RPMI8226 (cell line): ENCODE data around the gene MFAP4.

Experiments used
- DNase-seq: peaks from one replicate; pipeline ENCODE4 v3.0.0-alpha.2; 2015

The MFAP4 gene

GRCh38 chr17:19386974-19387920 lies at the start of gene MFAP4:
Gene MFAP4, minus strand, starts transcription at chr17:19387190. Its CDS starts 35 bp downstream, at chr17:19387155.
- DNase-seq: no peak

- no peak for DNase-seq
These were observed 46.8 kb upstream of the MFAP4 start for GRCh38 chr17:19433727-19434340.

GRCh38 chr17:19433255-19433654 lies 46.3 kb upstream of the MFAP4 start:
- no peak for DNase-seq

- DNase-seq: no peak
These were observed 44.7 kb upstream of the MFAP4 start for GRCh38 chr17:19431691-19432090.

- no peak for DNase-seq
These were observed 39.6 kb upstream of the MFAP4 start for GRCh38 chr17:19426631-19427030.

GRCh38 chr17:19424934-19425868 lies 38.2 kb upstream of the MFAP4 start:
- DNase-seq: no peak

GRCh38 chr17:19421926-19422325 lies 34.9 kb upstream of the MFAP4 start:
- DNase-seq: no peak

- DNase-seq: no peak
These were observed 34.2 kb upstream of the MFAP4 start for GRCh38 chr17:19421219-19421618.

GRCh38 chr17:19418251-19418992 lies 31.4 kb upstream of the MFAP4 start:
- peak; percentile 55 for DNase-seq

- DNase-seq: no peak
These were observed 30.6 kb upstream of the MFAP4 start for GRCh38 chr17:19417611-19418010.

- no peak for DNase-seq
These were observed 29.1 kb upstream of the MFAP4 start for GRCh38 chr17:19415806-19416775.

- DNase-seq: no peak
These were observed 28.3 kb upstream of the MFAP4 start for GRCh38 chr17:19415311-19415710.

GRCh38 chr17:19414396-19415280 lies 27.6 kb upstream of the MFAP4 start:
- no peak for DNase-seq

- DNase-seq: no peak
These were observed 26.8 kb upstream of the MFAP4 start for GRCh38 chr17:19413761-19414160.

GRCh38 chr17:19412984-19413383 lies 26.0 kb upstream of the MFAP4 start:
- no peak for DNase-seq

- no peak for DNase-seq
These were observed 25.5 kb upstream of the MFAP4 start for GRCh38 chr17:19412510-19412909.

- DNase-seq: no peak
These were observed 24.6 kb upstream of the MFAP4 start for GRCh38 chr17:19411631-19412030.

- DNase-seq: no peak
These were observed 24.1 kb upstream of the MFAP4 start, which contains the start of gene RNF112 for GRCh38 chr17:19410875-19411620. Gene RNF112, plus strand, starts transcription at chr17:19411232. Its CDS starts 177 bp downstream, at chr17:19411409.

GRCh38 chr17:19410091-19410490 lies 23.1 kb upstream of the MFAP4 start:
- no peak for DNase-seq
